Measurements from ENCODE around the gene P3R3URF.

Gene P3R3URF

GRCh38 chr1:46159516-46159915 lies 16.8 kb downstream of the P3R3URF start:
- no peak overlapping the region for H3K4me3 ChIP-seq (ENCODE audit: low read depth, low read length)

GRCh38 chr1:46158312-46159281 lies 17.7 kb downstream of the P3R3URF start:
- H3K4me3 ChIP-seq (ENCODE audit: low read depth, low read length) = no peak overlapping the region
- no peak for TF ChIP-seq CTCF (IDR thresholded peaks at IDR 0.05; ENCODE audit: low read depth, low read length)

More at GRCh38 chr1:46159516-46159915, 16.8 kb downstream of the P3R3URF start:
- no peak for TF ChIP-seq CTCF (IDR thresholded peaks at IDR 0.05; ENCODE audit: low read depth, low read length)

- no peak overlapping the region for H3K4me3 ChIP-seq (ENCODE audit: low read depth, low read length)
- no peak for TF ChIP-seq CTCF (IDR thresholded peaks at IDR 0.05; ENCODE audit: low read depth, low read length)
Observed at GRCh38 chr1:46157916-46158311, 18.4 kb downstream of the P3R3URF start.

GRCh38 chr1:46153732-46154131 lies 22.6 kb downstream of the P3R3URF start:
- H3K4me3 ChIP-seq (ENCODE audit: low read depth, low read length) = no peak overlapping the region
- no peak for TF ChIP-seq CTCF (IDR thresholded peaks at IDR 0.05; ENCODE audit: low read depth, low read length)

- TF ChIP-seq CTCF (IDR thresholded peaks at IDR 0.05; ENCODE audit: low read depth, low read length) = no peak
- no peak overlapping the region for H3K4me3 ChIP-seq (ENCODE audit: low read depth, low read length)
Observed at GRCh38 chr1:46153228-46153627, 23.1 kb downstream of the P3R3URF start.

GRCh38 chr1:46152016-46152415 lies 24.3 kb downstream of the P3R3URF start:
- TF ChIP-seq CTCF (IDR thresholded peaks at IDR 0.05; ENCODE audit: low read depth, low read length) = no peak
- no peak overlapping the region for H3K4me3 ChIP-seq (ENCODE audit: low read depth, low read length)

GRCh38 chr1:46150085-46150484 lies 26.2 kb downstream of the P3R3URF start:
- no peak overlapping the region for H3K4me3 ChIP-seq (ENCODE audit: low read depth, low read length)
- TF ChIP-seq CTCF (IDR thresholded peaks at IDR 0.05; ENCODE audit: low read depth, low read length) = no peak

Data from WI38 (cell line).